H9 (cell line): Measurements from ENCODE around the gene RAB30. TPM values are rescaled to one million over a fixed set of nuclear protein-coding genes. Genes with fewer than 3 reads are reported as not detected.

ENCODE experiments used
- DNase-seq: peaks from one replicate; pipeline ENCODE4 v3.0.0-alpha.2; 2017
- H2AFZ ChIP-seq: one replicate; pipeline ENCODE4 v1.6.1; 2013; ENCODE audit warnings: mild to moderate bottlenecking, low read length, control low read depth, moderate library complexity
- H2AK5ac ChIP-seq: 2 replicates; pipeline ENCODE4 v1.6.1; 2013; ENCODE audit warnings: low read length, control low read depth, mixed read lengths; ENCODE audit not compliant: insufficient read length
- H2BK120ac ChIP-seq: one replicate; pipeline ENCODE4 v1.6.1; 2013; ENCODE audit warnings: low read depth, mild to moderate bottlenecking, low read length, control low read depth, inconsistent platforms; ENCODE audit not compliant: poor library complexity, severe bottlenecking
- H2BK12ac ChIP-seq: 2 replicates; pipeline ENCODE4 v1.6.1; 2013; ENCODE audit warnings: low read length, control low read depth, mixed read lengths, low read depth; ENCODE audit not compliant: insufficient read length
- H2BK15ac ChIP-seq: 2 replicates; pipeline ENCODE4 v1.6.1; 2013; ENCODE audit warnings: low read depth, low read length, control low read depth
- H2BK20ac ChIP-seq: one replicate; pipeline ENCODE4 v1.6.1; 2013; ENCODE audit warnings: low read depth, mild to moderate bottlenecking, low read length, control low read depth, inconsistent platforms; ENCODE audit not compliant: poor library complexity, severe bottlenecking
- H2BK5ac ChIP-seq: 2 replicates; pipeline ENCODE4 v1.6.1; 2013; ENCODE audit warnings: low read length, control low read depth, mixed read lengths; ENCODE audit not compliant: insufficient read length
- H3K14ac ChIP-seq: 2 replicates; pipeline ENCODE4 v1.6.1; 2013; ENCODE audit warnings: low read length, control low read depth; ENCODE audit not compliant: insufficient read depth
- H3K18ac ChIP-seq: 2 replicates; pipeline ENCODE4 v1.6.1; 2013; ENCODE audit warnings: low read depth, mild to moderate bottlenecking, mixed read lengths, low read length, control low read depth; ENCODE audit not compliant: insufficient read length
- H3K23ac ChIP-seq: 2 replicates; pipeline ENCODE4 v1.6.1; 2013; ENCODE audit warnings: low read length, control low read depth, mixed read lengths, low read depth; ENCODE audit not compliant: insufficient read length
- H3K23me2 ChIP-seq: 2 replicates; pipeline ENCODE4 v1.6.1; 2013; ENCODE audit warnings: low read depth, mild to moderate bottlenecking, mixed read lengths, low read length, control low read depth; ENCODE audit not compliant: insufficient read length, poor library complexity, severe bottlenecking
- H3K27ac ChIP-seq: 2 replicates; pipeline ENCODE4 v1.5.1; 2013; ENCODE audit warnings: low read length, control low read depth, mixed read lengths, low read depth; ENCODE audit not compliant: insufficient read length
- H3K27me3 ChIP-seq: 2 replicates; pipeline ENCODE4 v1.6.1; 2013; ENCODE audit warnings: low read length, control low read depth, inconsistent platforms; ENCODE audit not compliant: insufficient read depth
- H3K4ac ChIP-seq: 2 replicates; pipeline ENCODE4 v1.6.1; 2013; ENCODE audit warnings: low read depth, mild to moderate bottlenecking, control low read depth, inconsistent platforms, low read length, moderate library complexity
- H3K4me1 ChIP-seq: 2 replicates; pipeline ENCODE4 v1.6.1; 2013; ENCODE audit warnings: low read length, control low read depth, inconsistent platforms; ENCODE audit not compliant: insufficient read depth
- H3K4me2 ChIP-seq: 2 replicates; pipeline ENCODE4 v1.6.1; 2013; ENCODE audit warnings: low read length, control low read depth, mixed read lengths; ENCODE audit not compliant: insufficient read length, insufficient read depth
- H3K56ac ChIP-seq: 2 replicates; pipeline ENCODE4 v1.6.1; 2013; ENCODE audit warnings: low read depth, mild to moderate bottlenecking, mixed read lengths, low read length, control low read depth; ENCODE audit not compliant: insufficient read length
- H3K79me1 ChIP-seq: 2 replicates; pipeline ENCODE4 v1.6.1; 2013; ENCODE audit warnings: low read depth, mild to moderate bottlenecking, moderate library complexity, low read length, control low read depth, inconsistent platforms; ENCODE audit not compliant: insufficient read depth, poor library complexity, severe bottlenecking
- H3K79me2 ChIP-seq: 2 replicates; pipeline ENCODE4 v1.6.1; 2013; ENCODE audit warnings: low read length, control low read depth, inconsistent platforms; ENCODE audit not compliant: insufficient read depth
- H3K9ac ChIP-seq: 2 replicates; pipeline ENCODE4 v1.6.1; 2013; ENCODE audit warnings: low read length, control low read depth, mixed read lengths; ENCODE audit not compliant: insufficient read length; ENCODE audit errors: extremely low read depth
- H3K9me3 ChIP-seq: one replicate; pipeline ENCODE4 v1.6.1; 2013; ENCODE audit warnings: low read depth, low read length, inconsistent platforms; ENCODE audit not compliant: control insufficient read depth
- H3T11ph ChIP-seq: one replicate; pipeline ENCODE4 v1.6.1; 2013; ENCODE audit warnings: mild to moderate bottlenecking, low read length, control low read depth, inconsistent platforms
- H4K20me1 ChIP-seq: one replicate; pipeline ENCODE4 v1.6.1; 2013; ENCODE audit not compliant: control insufficient read depth, insufficient read length, insufficient read depth
- H4K5ac ChIP-seq: 2 replicates; pipeline ENCODE4 v1.6.1; 2013; ENCODE audit warnings: low read depth, mild to moderate bottlenecking, mixed read lengths, low read length, control low read depth; ENCODE audit not compliant: insufficient read length
- H4K8ac ChIP-seq: replicated peaks from 2 replicates; pipeline ENCODE4 v1.6.1; 2013; ENCODE audit warnings: low read length, control low read depth, mixed read lengths, low read depth; ENCODE audit not compliant: insufficient read length
- H4K91ac ChIP-seq: 2 replicates; pipeline ENCODE4 v1.6.1; 2013; ENCODE audit warnings: low read depth, mild to moderate bottlenecking, moderate library complexity, mixed read lengths, low read length, control low read depth; ENCODE audit not compliant: insufficient read length
- H3K27ac Mint-ChIP-seq, 3 experiments: 2 replicates in 2 of 3; 3 replicates in 1 of 3; pipeline ENCODE4 v1.8.0; 2020 to 2021; ENCODE audit warnings: mixed read lengths in 3 of 3, mild to moderate bottlenecking in 1 of 3, moderate library complexity in 1 of 3
- H3K27me3 Mint-ChIP-seq: 2 replicates; pipeline ENCODE4 v1.8.0; 2021; ENCODE audit warnings: low read depth, mild to moderate bottlenecking, moderate library complexity, mixed read lengths
- H3K36me3 Mint-ChIP-seq, 3 experiments: 2 replicates in 2 of 3; 3 replicates in 1 of 3; pipeline ENCODE4 v1.8.0; 2020 to 2021; ENCODE audit warnings: low read depth in 3 of 3, mixed read lengths in 3 of 3; ENCODE audit not compliant: insufficient read depth in 1 of 3
- H3K4me1 Mint-ChIP-seq, 2 experiments: 2 replicates each; pipeline ENCODE4 v1.8.0; 2020; ENCODE audit warnings: mixed read lengths in 2 of 2
- H3K4me3 Mint-ChIP-seq, 2 experiments: 2 replicates in 1 of 2; 3 replicates in 1 of 2; pipeline ENCODE4 v1.8.0; 2020 to 2021; ENCODE audit warnings: mild to moderate bottlenecking in 2 of 2, mixed read lengths in 2 of 2, moderate library complexity in 1 of 2
- H3K9me3 Mint-ChIP-seq, 2 experiments: 2 replicates in 1 of 2; 3 replicates in 1 of 2; pipeline ENCODE4 v1.8.0; 2020; ENCODE audit warnings: mild to moderate bottlenecking in 2 of 2, mixed read lengths in 2 of 2, moderate library complexity in 1 of 2
- WGBS: extraction: QIAGEN DNeasy Blood & Tissue Kit; methylation state at CpG from one replicate; pipeline ENCODE4 v1.1.7; 2013; ENCODE audit warnings: missing lambda C conversion rate, low lambda C conversion rate, mixed read lengths; ENCODE audit not compliant: insufficient read length; ENCODE audit errors: extremely low coverage; 5-methylcytosine and 5-hydroxymethylcytosine counted together
- total RNA-seq: library from RNA; stranded (reverse); gene quantifications from 2 replicates; pipeline ENCODE4 v1.2.1, GENCODE V29; 2021
- TF ChIP-seq, protein P1 (sequence below): fragments of 200-600 bp; sonication (generic); conservative IDR thresholded peaks from 3 replicates; pipeline ENCODE4 v1.8.0; 2021; ENCODE audit warnings: antibody characterized with exemption, mild to moderate bottlenecking

The RAB30 gene
- total RNA-seq, 1 experiment from 2014 or later, result 4.8 TPM

DNA sequence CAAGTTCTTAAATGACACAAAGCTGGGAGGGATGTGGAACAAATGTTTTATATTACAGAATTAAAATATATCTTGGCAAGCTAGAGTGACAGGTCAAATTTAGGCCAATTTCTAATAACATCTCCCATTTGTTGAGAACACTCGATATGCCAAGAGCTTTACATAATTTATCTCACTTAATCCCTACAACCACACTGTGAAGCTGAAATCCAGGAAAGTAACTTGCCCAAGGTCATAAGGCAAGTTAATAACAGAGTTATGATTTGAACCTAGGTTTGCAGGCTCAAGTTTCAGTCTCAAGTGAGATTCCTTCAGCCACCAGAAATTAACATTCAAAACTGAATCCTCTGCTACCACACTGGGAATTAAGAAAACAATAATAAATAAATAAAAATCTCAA lies 38.3 kb downstream of the RAB30 start:
- no peaks in the 10 kb centered on the region for H4K20me1 ChIP-seq
- no peak overlapping the region for H4K5ac ChIP-seq
- H2AFZ ChIP-seq, result no peak overlapping the region
- H3K27me3 Mint-ChIP-seq, result no peaks in the 10 kb centered on the region
- no peak overlapping the region for H3K18ac ChIP-seq
- no peak overlapping the region for H2BK15ac ChIP-seq
- H3K56ac ChIP-seq, result no peak overlapping the region
- H3K9me3 ChIP-seq, result no peaks in the 10 kb centered on the region
- no peaks in the 10 kb centered on the region for H3K36me3 Mint-ChIP-seq
- no peak overlapping the region for H4K91ac ChIP-seq
- H2AK5ac ChIP-seq, result no peak overlapping the region
- no CpG with 5 or more reads among the region's 1 CpG for WGBS
- H3K14ac ChIP-seq, result no peak overlapping the region
- no peak overlapping the region for H3K23ac ChIP-seq
- peaks cover 3% of the 10 kb centered on the region for H3K79me1 ChIP-seq
- H3K27ac Mint-ChIP-seq, result no peak overlapping the region
- H2BK12ac ChIP-seq, result no peak overlapping the region
- no peak overlapping the region for H3K9ac ChIP-seq
- DNase-seq, result no peak
- H3K4me1 ChIP-seq, result peaks cover 2% of the 10 kb centered on the region
- H2BK120ac ChIP-seq, result no peak overlapping the region
- H3K27ac ChIP-seq, result no peak overlapping the region
- H2BK5ac ChIP-seq, result no peak overlapping the region
- peaks cover 12 to 18% of the 10 kb centered on the region in 2 experiments for H3K4me1 Mint-ChIP-seq
- H3K23me2 ChIP-seq, result no peaks in the 10 kb centered on the region
- H3K4me2 ChIP-seq, result no peak overlapping the region
- H3T11ph ChIP-seq, result no peak overlapping the region
- no peaks in the 10 kb centered on the region for H3K27me3 ChIP-seq
- H3K9me3 Mint-ChIP-seq, result no peaks in the 10 kb centered on the region
- no peak overlapping the region for H3K4me3 Mint-ChIP-seq
- no peaks in the 10 kb centered on the region for H3K79me2 ChIP-seq
- H3K4ac ChIP-seq, result no peak overlapping the region
- TF ChIP-seq, protein P1, sequence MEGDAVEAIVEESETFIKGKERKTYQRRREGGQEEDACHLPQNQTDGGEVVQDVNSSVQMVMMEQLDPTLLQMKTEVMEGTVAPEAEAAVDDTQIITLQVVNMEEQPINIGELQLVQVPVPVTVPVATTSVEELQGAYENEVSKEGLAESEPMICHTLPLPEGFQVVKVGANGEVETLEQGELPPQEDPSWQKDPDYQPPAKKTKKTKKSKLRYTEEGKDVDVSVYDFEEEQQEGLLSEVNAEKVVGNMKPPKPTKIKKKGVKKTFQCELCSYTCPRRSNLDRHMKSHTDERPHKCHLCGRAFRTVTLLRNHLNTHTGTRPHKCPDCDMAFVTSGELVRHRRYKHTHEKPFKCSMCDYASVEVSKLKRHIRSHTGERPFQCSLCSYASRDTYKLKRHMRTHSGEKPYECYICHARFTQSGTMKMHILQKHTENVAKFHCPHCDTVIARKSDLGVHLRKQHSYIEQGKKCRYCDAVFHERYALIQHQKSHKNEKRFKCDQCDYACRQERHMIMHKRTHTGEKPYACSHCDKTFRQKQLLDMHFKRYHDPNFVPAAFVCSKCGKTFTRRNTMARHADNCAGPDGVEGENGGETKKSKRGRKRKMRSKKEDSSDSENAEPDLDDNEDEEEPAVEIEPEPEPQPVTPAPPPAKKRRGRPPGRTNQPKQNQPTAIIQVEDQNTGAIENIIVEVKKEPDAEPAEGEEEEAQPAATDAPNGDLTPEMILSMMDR, result no peak
- no peak overlapping the region for H2BK20ac ChIP-seq
- H4K8ac ChIP-seq, result no peak overlapping the region
